GM06990 (cell line): ENCODE measurements around the gene TRAM2.

ENCODE experiments used
- DNase-seq: peaks from one replicate; pipeline ENCODE4 v3.0.0-alpha.2; 2011; ENCODE audit not compliant: insufficient read length; ENCODE audit errors: extremely low read depth
- H3K27me3 ChIP-seq: replicated peaks from 2 replicates; pipeline ENCODE4 v1.6.0; 2011; ENCODE audit warnings: low read length; ENCODE audit not compliant: control insufficient read depth, insufficient read depth
- H3K36me3 ChIP-seq: 2 replicates; pipeline ENCODE4 v1.5.1; 2011; ENCODE audit warnings: low read length; ENCODE audit not compliant: control insufficient read depth, insufficient read depth
- H3K4me3 ChIP-seq: replicated peaks from 2 replicates; pipeline ENCODE4 v1.5.1; 2011; ENCODE audit warnings: low read depth, mild to moderate bottlenecking, control low read depth, low read length
- CTCF ChIP-seq: IDR thresholded peaks from 2 replicates; pipeline ENCODE4 v1.5.1; 2011; ENCODE audit warnings: low read length, control low read depth, mild to moderate bottlenecking, inconsistent platforms; ENCODE audit not compliant: insufficient read depth, poor library complexity, severe bottlenecking

The TRAM2 gene

DNA sequence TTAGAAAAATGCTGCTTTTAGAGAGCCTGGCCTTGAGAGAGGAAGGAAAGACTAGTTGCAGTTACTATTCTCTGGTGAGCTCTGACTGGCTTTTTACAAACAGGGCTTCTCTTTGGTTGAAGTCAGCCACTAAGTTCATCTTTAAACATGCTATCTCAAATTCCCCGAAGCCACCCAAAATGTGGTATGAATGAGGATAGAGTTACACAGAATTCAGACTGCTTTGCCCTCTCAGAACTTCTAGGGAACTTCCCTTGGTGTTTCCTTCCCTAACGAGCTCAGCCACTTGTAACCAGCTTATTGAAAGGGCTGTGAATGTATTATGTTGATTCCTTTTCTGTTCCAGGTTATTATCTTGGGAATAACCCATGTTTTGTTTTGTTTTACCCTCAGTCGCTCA is 83.2 kb downstream of the TRAM2 start:
- H3K4me3 ChIP-seq, result no peak overlapping the region
- TF ChIP-seq CTCF, result no peak
- H3K27me3 ChIP-seq, result no peaks in the 10 kb centered on the region
- DNase-seq, result no peak
- no peaks in the 10 kb centered on the region for H3K36me3 ChIP-seq

GRCh38 chr6:52491203-52492069 is 85.4 kb downstream of the TRAM2 start:
- no peaks in the 10 kb centered on the region for H3K27me3 ChIP-seq
- TF ChIP-seq CTCF, result no peak
- no peak for DNase-seq
- peak overlapping the region; percentile 15; the same call in 1 of the 2 replicates for H3K4me3 ChIP-seq
- H3K36me3 ChIP-seq, result no peaks in the 10 kb centered on the region

DNA sequence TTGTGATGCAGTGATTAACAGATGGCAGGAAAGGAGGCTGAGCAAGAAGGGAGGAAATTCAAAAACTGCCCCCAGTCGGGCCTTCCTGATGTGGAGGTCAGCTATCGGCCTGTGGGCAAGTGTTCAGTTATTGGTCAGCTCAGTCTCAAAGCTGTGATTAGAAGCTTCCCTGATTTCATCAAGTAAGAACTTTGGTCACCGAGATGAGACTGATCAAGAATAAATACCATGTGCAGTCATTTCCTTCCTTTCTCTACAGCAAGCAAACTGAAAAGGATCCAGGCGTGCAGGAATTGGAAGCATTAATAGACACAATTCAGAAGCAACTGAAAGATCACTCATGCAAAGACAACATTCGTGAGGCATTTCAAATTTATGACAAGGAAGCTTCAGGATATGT is 87.0 kb downstream of the TRAM2 start:
- H3K36me3 ChIP-seq, result no peaks in the 10 kb centered on the region
- TF ChIP-seq CTCF, result no peak
- no peaks in the 10 kb centered on the region for H3K27me3 ChIP-seq
- DNase-seq, result no peak
- no peak overlapping the region for H3K4me3 ChIP-seq

DNA sequence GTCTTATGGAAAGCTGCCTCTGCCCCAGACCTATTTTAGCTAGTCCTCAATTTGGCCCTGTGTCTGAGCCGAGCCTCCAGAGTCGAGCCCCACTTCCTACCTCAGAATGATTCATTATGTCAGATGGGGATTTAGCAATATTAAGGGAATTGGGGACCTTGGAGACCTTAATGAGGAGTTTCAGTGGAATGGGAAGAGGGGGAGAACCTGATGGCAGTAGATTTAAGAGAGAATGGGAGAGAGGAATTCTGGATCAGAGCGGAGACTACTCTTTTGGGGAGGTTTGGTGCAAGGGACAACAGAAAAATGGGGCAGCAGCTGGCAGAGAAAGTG is 93.2 kb downstream of the TRAM2 start:
- no peak overlapping the region for H3K4me3 ChIP-seq
- no peak for TF ChIP-seq CTCF
- no peak for DNase-seq
- H3K27me3 ChIP-seq, result no peaks in the 10 kb centered on the region
- H3K36me3 ChIP-seq, result no peaks in the 10 kb centered on the region

DNA sequence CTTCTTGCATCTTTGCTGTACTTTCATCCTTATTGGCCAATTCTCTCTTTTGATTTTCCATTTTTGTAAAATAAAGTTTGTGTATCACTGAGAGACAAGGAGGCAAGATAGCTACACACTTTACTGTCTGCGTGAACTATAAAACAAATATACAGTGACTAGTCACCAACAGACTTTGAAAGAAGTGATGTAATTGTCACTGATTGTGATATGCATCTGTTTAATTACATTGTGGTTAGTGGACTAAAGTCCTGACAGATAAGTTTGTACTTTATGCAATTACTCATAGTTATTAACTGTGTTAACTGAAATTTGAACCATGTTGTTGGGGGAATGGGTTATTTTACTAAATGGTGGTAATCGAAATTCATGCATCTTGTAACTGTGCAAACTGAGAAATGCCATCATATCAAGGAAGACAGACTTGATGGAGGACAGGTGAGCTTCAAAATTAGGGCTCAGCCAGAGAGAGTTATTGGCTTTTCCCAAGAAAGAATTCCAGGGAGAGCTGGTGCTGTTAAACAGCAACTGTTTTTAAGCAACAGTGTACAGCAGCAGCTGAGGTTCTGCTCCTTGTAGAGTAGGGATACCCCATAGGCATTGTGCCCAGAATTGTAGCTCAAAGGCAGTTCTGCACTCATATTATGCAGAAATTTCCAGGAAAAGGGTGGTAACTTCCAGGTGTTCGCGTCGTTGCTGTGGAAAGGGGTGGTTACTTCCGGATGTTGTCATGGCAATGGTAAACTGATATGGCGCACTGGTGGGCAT is 93.8 kb downstream of the TRAM2 start:
- H3K36me3 ChIP-seq, result no peaks in the 10 kb centered on the region
- no peak overlapping the region for H3K4me3 ChIP-seq
- TF ChIP-seq CTCF, result no peak
- H3K27me3 ChIP-seq, result no peaks in the 10 kb centered on the region
- no peak for DNase-seq
